ENCODE measurements around the gene STRA8.
"Not testable (repeated sequence)": the region's sequence is repeated elsewhere in the genome, so short reads cannot be mapped to it uniquely, and the experiment has no call there.

- TF ChIP-seq CTCF (conservative IDR thresholded peaks at IDR 0.05 in 1 of 2, IDR thresholded peaks at IDR 0.05 in 1 of 2; ENCODE audit: extremely low read depth in 1 of 2, insufficient read depth in 1 of 2, low read depth in 1 of 2, low read length in 2 of 2); EZH2 (IDR thresholded peaks at IDR 0.05; ENCODE audit: borderline replicate concordance, low read length): not testable (repeated sequence)
Measured at GRCh38 chr7:135211946-135212685, 21.5 kb upstream of the STRA8 start.
